Loucy (cell line): Measurements from ENCODE around the gene RFWD3.

Experiments used
- H2AFZ ChIP-seq: fragments of 200-600 bp; sonication (generic); 2 replicates; pipeline ENCODE4 v1.6.0; 2016; ENCODE audit warnings: antibody characterized with exemption, mild to moderate bottlenecking, low read length, moderate library complexity
- H3F3A ChIP-seq: fragments of 200-600 bp; 2 replicates; pipeline ENCODE4 v1.6.0; 2016; ENCODE audit warnings: antibody characterized with exemption, low read depth, mild to moderate bottlenecking
- H3K27me3 ChIP-seq: fragments of 200-600 bp; sonication (generic); 2 replicates; pipeline ENCODE4 v1.6.1; 2014; ENCODE audit warnings: low read length, mild to moderate bottlenecking; ENCODE audit not compliant: insufficient read depth, poor library complexity, severe bottlenecking
- H3K36me3 ChIP-seq: fragments of 200-600 bp; sonication (generic); 2 replicates; pipeline ENCODE4 v1.6.1; 2016; ENCODE audit warnings: low read length; ENCODE audit not compliant: insufficient read depth
- H3K4me1 ChIP-seq: fragments of 200-600 bp; sonication (generic); 2 replicates; pipeline ENCODE4 v1.5.1; 2014; ENCODE audit warnings: low read length, mild to moderate bottlenecking; ENCODE audit not compliant: insufficient read depth, poor library complexity, severe bottlenecking
- H3K4me2 ChIP-seq: fragments of 200-600 bp; sonication (generic); 2 replicates; pipeline ENCODE4 v1.6.0; 2014; ENCODE audit warnings: antibody characterized with exemption, low read length, low read depth, mild to moderate bottlenecking; ENCODE audit not compliant: poor library complexity, severe bottlenecking
- H3K4me3 ChIP-seq: fragments of 200-600 bp; sonication (generic); 2 replicates; pipeline ENCODE4 v1.5.1; 2014; ENCODE audit warnings: low read length, mild to moderate bottlenecking, mixed read lengths; ENCODE audit not compliant: poor library complexity, severe bottlenecking
- H3K79me2 ChIP-seq: fragments of 200-600 bp; sonication (generic); 2 replicates; pipeline ENCODE4 v1.6.1; 2014; ENCODE audit warnings: low read length; ENCODE audit not compliant: insufficient read depth
- H3K9ac ChIP-seq: fragments of 200-600 bp; sonication (generic); 2 replicates; pipeline ENCODE4 v1.6.0; 2014; ENCODE audit warnings: mild to moderate bottlenecking, low read depth, low read length, moderate library complexity; ENCODE audit not compliant: poor library complexity, severe bottlenecking
- H3K9me2 ChIP-seq: fragments of 200-600 bp; sonication (generic); replicated peaks from 2 replicates; pipeline ENCODE4 v1.6.1; 2016; ENCODE audit warnings: low read depth, low read length, mixed read lengths
- H3K9me3 ChIP-seq: fragments of 200-600 bp; sonication (generic); 2 replicates; pipeline ENCODE4 v1.6.1; 2014; ENCODE audit warnings: mild to moderate bottlenecking, antibody characterized with exemption, low read length, low read depth; ENCODE audit not compliant: insufficient read depth
- H4K20me1 ChIP-seq: fragments of 200-600 bp; sonication (generic); 2 replicates; pipeline ENCODE4 v1.6.0; 2014; ENCODE audit warnings: antibody characterized with exemption, low read length, mild to moderate bottlenecking; ENCODE audit not compliant: insufficient read depth, poor library complexity, severe bottlenecking
- CTCF ChIP-seq: fragments of 200-600 bp; sonication (generic); conservative IDR thresholded peaks from 2 replicates; pipeline ENCODE4 v1.5.1; 2014; ENCODE audit warnings: mild to moderate bottlenecking, antibody characterized with exemption, low read length
- EZH2phosphoT487 ChIP-seq: fragments of 200-600 bp; IDR thresholded peaks from 2 replicates; pipeline ENCODE4 v1.6.1; 2018; ENCODE audit warnings: antibody characterized with exemption, mild to moderate bottlenecking, moderate library complexity, borderline replicate concordance

Gene RFWD3

GRCh38 chr16:74709441-74709877, 42.8 kb upstream of the RFWD3 start:
- peaks cover 4% of the 10 kb centered on the region for H3K4me1 ChIP-seq
- H3K9me2 ChIP-seq, result no peaks in the 10 kb centered on the region
- H3K9me3 ChIP-seq, result no peaks in the 10 kb centered on the region
- H3K36me3 ChIP-seq, result no peaks in the 10 kb centered on the region
- no peaks in the 10 kb centered on the region for H4K20me1 ChIP-seq
- H3K4me2 ChIP-seq, result no peak overlapping the region
- no peak overlapping the region for H3K4me3 ChIP-seq
- peak overlapping the region; percentile 61; the same call in 1 of the 2 replicates for H2AFZ ChIP-seq
- no peaks in the 10 kb centered on the region for H3F3A ChIP-seq
- H3K9ac ChIP-seq, result no peak overlapping the region
- no peak for TF ChIP-seq EZH2phosphoT487
- peak; percentile 99 for TF ChIP-seq CTCF
- H3K79me2 ChIP-seq, result no peaks in the 10 kb centered on the region
- H3K27me3 ChIP-seq, result no peaks in the 10 kb centered on the region

- peak within 1 kb of the TSS; percentile 97 for H2AFZ ChIP-seq
- H4K20me1 ChIP-seq, result no peaks in the 10 kb centered on the region
- peak within 1 kb of the TSS; percentile 82 for H3K4me3 ChIP-seq
- H3K9ac ChIP-seq, result peak within 1 kb of the TSS; percentile 78
- H3K27me3 ChIP-seq, result no peaks in the 10 kb centered on the region
- H3K4me2 ChIP-seq, result peak within 1 kb of the TSS; percentile 92
- no peak for TF ChIP-seq EZH2phosphoT487
- peak; percentile 35; the same call in 1 of the 2 replicates for TF ChIP-seq CTCF
- peaks cover 15% of the 10 kb centered on the region for H3K79me2 ChIP-seq
- no peaks in the 10 kb centered on the region for H3K9me3 ChIP-seq
- no peaks in the 10 kb centered on the region for H3F3A ChIP-seq
- H3K36me3 ChIP-seq, result no peaks in the 10 kb centered on the region
- no peaks in the 10 kb centered on the region for H3K9me2 ChIP-seq
- H3K4me1 ChIP-seq, result peaks cover 22% of the 10 kb centered on the region
Measured at GRCh38 chr16:74700438-74701225, 34.0 kb upstream of the RFWD3 start, which contains the start of gene MLKL. Gene MLKL, minus strand, starts transcription at chr16:74700862. Its CDS starts 5,105 bp downstream, at chr16:74695757.

DNA sequence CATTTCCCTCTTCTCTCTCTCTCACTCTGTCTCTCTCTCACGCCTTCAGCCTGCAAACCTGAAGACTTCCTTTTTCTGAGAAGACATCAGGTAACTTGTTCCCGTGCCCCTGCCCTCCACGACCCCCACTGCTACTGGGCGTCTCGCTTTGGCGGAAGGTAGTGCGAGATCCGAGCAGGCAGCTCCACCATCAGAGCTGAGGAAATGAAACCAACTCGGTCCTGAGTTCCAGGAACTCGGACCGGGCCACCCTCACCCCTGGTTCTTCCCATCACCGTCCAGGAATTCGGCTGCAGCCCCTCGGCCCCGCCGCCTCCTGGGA, 33.4 kb upstream of the RFWD3 start:
- Histone ChIP-seq H3K9me2 (no peaks in the 10 kb centered on the region), H3K4me1 (peaks cover 22% of the 10 kb centered on the region), H4K20me1 (no peaks in the 10 kb centered on the region), H3K36me3 (no peaks in the 10 kb centered on the region), H3K9ac (peak overlapping the region; percentile 78), H3K4me3 (peak overlapping the region; percentile 82), H3K4me2 (peak overlapping the region; percentile 92), H3K27me3 (no peaks in the 10 kb centered on the region), H3K9me3 (no peaks in the 10 kb centered on the region), H3K79me2 (peaks cover 15% of the 10 kb centered on the region), H2AFZ (peak overlapping the region; percentile 97), H3F3A (no peaks in the 10 kb centered on the region)
- no peak for TF ChIP-seq CTCF
- TF ChIP-seq EZH2phosphoT487, result no peak
